HG02571 (cell line): ENCODE measurements around the gene PTGS1.
"Not testable (repeated sequence)": the region's sequence is repeated elsewhere in the genome, so short reads cannot be mapped to it uniquely, and the experiment has no call there.

Experiments used
- ATAC-seq: cut with Tn5 transposase; IDR thresholded peaks from one replicate; pipeline ENCODE4 v1.9.1; 2021; ENCODE audit warnings: mild to moderate bottlenecking, moderate library complexity; ENCODE audit not compliant: unreplicated experiment

The PTGS1 gene

GRCh38 chr9:122394265-122395125 lies 23.7 kb downstream of the PTGS1 start:
- no peak for ATAC-seq

- no peak for ATAC-seq
These were observed 25.9 kb downstream of the PTGS1 start for GRCh38 chr9:122396614-122397148.

- ATAC-seq = no peak
These were observed 26.9 kb downstream of the PTGS1 start for GRCh38 chr9:122397749-122398148.

- ATAC-seq = no peak
These were observed 27.6 kb downstream of the PTGS1 start for GRCh38 chr9:122398371-122398924.

- ATAC-seq = no peak
These were observed 31.1 kb downstream of the PTGS1 start for GRCh38 chr9:122401896-122402295.

DNA sequence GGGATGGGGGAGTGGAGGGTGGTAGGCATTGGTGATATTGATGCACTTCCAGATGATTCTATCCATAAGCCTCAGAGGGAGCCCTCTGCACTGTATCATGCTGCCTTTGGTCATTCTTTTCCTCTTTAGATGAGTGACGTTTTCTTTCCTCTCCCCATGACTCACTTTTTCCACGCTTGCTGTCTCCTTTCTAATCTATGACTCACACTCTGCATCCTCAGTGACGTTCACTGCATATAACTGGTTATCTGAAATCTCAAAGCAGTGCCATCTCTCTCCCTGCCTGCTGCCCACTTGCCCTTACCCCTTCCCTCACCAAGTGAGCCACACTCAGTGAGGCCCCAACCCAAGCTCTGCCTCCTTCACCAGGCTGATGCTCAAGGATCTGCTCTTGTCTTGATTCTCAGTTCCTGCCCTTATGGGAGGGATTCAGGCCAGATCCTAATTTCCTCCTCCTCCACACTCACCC lies 31.6 kb downstream of the PTGS1 start:
- ATAC-seq = no peak

DNA sequence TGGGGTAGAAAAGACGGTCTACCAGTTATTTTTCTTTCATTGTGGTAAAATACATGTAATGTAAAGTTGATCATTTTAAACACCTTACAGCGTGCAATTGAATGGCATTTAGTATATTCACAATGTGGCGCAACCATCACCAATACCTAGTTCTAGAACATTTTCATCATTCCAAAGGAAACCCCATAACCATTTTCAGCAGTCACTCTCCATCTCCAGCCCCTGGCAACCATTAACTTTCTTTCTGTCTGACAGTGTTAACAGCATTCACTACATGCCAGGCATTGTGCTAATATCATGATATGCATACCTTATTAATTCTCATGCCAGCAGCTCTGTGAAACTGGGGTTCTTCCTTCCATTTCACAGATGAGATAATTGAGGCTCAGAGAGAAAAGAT lies 32.0 kb downstream of the PTGS1 start:
- no peak for ATAC-seq

- ATAC-seq = no peak
These were observed 32.7 kb downstream of the PTGS1 start for GRCh38 chr9:122403381-122404000.

DNA sequence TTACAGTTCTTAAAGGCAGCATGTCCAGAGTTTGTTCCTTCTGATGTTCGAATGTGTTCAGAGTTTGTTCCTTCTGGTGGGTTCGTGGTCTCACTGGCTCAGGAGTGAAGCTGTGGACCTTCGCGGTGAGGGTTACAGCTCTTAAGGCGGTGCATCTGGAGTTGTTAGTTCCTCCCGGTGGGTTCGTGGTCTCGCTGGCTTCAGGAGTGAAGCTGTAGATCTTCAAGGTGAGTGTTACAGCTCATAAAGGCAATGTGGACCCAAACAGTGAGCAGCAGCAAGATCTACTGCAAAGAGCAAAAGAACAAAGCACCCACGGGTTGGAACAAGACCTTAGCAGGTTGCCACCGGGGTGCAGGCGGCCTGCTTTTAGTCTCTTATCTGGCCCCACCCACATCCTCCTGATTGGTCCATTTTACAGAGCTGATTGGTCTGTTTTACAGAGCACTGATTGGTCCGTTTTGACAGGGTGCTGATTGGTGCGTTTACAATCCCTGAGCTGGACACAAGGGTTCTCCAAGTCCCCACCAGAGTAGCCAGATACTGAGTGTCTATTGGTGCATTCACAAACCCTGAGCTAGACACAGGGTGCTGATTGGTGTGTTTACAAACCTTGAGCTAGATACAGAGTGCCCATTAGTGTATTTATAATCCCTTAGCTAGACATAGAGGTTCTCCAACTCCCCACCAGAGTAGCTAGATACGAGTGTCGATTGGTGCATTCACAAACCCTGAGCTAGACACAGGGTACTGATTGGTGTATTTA lies 34.7 kb downstream of the PTGS1 start:
- not testable (repeated sequence) for ATAC-seq

GRCh38 chr9:122406070-122406890 lies 35.5 kb downstream of the PTGS1 start:
- no peak for ATAC-seq

- not testable (repeated sequence) for ATAC-seq
These were observed 43.3 kb downstream of the PTGS1 start for GRCh38 chr9:122414108-122414507.

- ATAC-seq = no peak
These were observed 47.2 kb downstream of the PTGS1 start for GRCh38 chr9:122418016-122418415.

DNA sequence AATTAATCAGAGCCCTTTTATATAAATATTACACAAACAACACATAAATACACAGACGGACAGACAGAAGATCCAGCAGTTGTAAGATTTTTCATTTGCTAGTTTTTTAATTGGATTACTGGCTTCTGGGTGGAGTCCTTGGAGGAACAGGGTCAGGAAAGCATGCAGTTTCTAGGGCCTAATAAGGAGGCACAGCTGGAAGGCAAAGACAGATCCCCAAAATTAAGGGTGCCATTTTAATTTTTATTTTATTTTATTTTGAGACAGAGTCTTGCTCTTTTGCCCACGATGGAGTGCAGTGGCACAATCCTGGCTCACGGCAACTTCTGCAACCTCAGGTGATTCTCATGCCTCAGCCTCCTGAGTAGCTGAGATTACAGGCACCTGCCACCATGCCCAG lies 49.5 kb downstream of the PTGS1 start:
- ATAC-seq = no peak

DNA sequence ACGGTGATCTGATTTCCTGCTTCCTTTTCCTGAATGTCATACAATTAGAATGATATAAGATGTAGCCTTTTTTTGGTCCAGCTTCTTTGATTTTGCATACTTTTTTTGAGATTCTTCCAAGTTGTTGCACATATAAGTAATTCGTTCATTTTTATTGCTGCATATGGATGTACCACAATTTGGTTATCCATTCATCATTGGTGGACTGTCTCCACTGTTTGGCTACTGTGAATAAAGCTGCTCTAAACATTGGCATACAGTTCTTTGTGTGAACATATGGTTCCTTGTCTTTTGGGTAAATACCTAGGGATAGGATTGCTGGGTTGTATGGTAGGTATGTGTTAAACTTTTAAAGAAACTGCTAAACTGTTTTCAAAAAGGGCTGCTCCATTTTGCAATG lies 54.3 kb downstream of the PTGS1 start:
- ATAC-seq = no peak

- no peak for ATAC-seq
These were observed 55.9 kb downstream of the PTGS1 start for GRCh38 chr9:122426723-122427122.

- ATAC-seq = no peak
These were observed 71.7 kb downstream of the PTGS1 start for GRCh38 chr9:122442568-122442967.

DNA sequence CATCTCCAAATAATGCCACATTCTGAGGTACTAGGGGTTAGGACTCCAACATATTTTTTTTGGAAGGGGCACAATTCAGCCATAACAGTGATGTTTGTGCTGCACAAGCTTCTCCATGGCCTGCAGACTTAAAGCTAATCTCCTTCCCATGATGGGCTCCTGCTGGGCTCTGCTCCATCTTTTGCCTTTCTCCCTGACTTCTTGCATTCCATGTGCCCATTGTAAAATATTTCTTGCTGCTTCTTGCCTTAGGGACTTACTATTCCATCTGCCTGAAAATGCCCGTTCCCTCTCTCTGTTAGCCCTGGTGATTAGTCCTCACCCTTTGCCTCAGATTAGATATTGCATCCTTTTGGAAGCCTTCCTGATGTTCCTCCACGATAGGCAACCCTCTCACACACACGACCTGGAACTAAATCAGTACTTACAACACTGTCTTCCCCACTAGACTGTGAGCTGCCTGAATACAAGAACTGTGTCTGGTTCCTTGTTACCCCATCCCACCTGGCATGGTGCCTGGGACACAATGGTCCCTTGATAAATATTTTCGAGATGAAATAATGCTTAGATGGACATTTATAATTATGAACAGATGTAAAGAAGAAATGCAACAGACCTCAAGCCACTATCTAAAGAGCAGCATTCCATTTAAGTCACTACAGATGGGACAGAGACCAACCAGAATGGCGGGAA lies 73.4 kb downstream of the PTGS1 start:
- no peak for ATAC-seq
